Stimulated activated CD8-positive, alpha-beta memory T cell treated with anti-CD3 and anti-CD28 coated beads, Interleukin-4, amount 100 ng/mL, for 24 hours (primary cell): ENCODE results near the gene FXYD2.
"Not testable (repeated sequence)": the region's sequence is repeated elsewhere in the genome, so short reads cannot be mapped to it uniquely, and the experiment has no call there.

Experiments
- DNase-seq: peaks from one replicate; pipeline ENCODE4 v3.0.0-alpha.2; 2020; ENCODE audit warnings: low read depth

The FXYD2 gene

GRCh38 chr11:117820516-117820915, 4.0 kb downstream of the FXYD2 start:
- no peak for DNase-seq

GRCh38 chr11:117820071-117820470, 4.5 kb downstream of the FXYD2 start:
- DNase-seq, result no peak

- no peak for DNase-seq
These were observed 5.2 kb downstream of the FXYD2 start for GRCh38 chr11:117819096-117820040.

DNA sequence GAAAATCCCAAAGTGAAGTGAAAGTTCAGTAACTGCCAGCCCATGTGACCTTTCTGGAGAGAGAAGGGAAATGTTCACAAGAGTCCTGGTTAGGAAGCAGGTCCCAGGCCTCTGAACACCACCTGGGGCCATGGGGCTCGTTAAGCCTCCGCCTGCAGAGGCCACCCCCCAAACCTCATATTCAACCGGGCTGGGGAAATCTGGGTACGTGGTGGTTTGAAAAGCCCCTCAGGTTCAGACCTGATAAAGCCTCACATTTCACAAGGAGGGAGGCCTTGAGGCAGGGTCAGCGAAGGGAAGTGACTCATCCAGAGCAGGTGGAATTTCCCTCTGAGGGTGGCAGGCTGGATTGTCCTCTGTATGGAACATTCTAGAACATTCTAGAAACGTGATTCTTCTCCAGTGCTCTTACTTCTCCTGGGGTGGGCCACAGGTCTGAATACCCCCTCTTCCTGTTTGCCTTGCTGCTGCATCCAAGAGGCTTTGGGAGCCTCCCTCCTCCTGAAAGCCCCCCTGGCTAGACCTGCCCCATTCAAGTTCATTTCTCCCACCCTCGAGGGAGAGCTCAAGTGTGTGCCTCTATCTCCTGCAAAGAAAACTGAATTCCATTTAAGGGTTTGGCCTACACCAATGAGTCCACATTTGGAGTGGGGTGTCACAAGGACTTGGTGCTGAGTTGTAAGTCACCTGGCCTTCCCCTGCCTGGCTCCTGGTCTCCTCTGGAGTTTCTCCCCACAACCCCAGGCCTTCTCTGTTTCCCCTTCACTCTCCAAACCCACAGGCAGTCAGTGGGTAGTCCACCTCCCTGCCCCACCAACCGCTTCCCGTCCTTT, 6.3 kb downstream of the FXYD2 start:
- DNase-seq, result no peak

DNA sequence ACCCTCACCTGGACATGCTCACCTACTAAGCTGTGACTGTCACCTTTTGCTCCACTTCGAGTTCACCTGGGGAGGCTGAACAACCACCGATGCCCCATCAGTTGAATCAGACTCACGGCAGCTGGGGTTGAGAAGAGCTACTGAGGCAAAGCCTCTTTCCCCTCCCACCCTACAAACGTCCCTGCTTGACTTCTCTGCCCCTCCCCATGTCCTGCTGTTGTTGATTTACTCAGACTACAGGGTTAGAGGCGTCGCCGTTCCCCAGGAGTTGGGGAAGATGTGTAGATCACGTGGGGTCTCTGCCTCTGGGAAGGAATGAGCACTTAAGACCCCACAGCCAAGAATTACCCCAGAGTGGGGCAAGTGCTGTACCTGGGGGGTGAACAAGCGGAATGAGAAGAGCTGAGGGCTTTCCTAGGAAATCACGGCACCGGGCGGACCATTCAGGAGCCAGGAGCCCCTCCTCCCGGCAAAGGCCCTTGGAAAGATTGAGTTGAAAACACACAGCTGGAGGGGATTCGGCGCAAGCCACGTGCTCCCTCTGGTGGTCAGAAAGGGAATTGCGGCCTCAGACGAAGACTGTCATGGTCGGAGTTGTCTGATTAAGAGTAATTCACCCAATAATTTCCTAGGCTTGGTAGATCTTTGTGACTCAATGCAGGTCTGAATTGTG, 7.0 kb downstream of the FXYD2 start:
- DNase-seq, result peak; percentile 80

DNA sequence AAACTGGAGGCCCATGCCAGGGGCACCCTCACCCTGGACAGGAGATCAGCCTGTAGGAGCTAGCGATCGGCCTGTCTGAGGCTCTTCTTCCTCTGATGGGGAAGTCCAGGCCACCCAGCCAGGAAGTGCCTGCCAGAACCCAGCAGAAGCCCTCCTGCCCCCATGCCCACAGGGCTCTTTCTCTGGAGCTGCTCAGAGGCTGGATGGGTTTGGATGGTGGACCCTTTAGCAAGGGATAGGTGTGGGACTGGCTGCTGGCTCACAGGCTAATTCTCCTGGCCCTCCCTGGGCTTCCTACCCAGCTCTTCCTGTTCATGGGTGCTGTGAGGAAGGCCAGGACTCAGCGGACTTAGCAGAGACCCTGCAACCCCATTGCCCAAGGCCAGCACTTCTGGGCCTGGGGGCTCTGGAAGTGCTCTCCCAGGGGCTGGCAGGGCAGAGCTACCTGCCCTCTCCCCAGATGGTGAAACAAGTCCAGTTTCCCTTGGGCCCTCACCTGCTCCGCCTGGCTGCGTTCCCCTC, 7.6 kb downstream of the FXYD2 start:
- no peak for DNase-seq

DNA sequence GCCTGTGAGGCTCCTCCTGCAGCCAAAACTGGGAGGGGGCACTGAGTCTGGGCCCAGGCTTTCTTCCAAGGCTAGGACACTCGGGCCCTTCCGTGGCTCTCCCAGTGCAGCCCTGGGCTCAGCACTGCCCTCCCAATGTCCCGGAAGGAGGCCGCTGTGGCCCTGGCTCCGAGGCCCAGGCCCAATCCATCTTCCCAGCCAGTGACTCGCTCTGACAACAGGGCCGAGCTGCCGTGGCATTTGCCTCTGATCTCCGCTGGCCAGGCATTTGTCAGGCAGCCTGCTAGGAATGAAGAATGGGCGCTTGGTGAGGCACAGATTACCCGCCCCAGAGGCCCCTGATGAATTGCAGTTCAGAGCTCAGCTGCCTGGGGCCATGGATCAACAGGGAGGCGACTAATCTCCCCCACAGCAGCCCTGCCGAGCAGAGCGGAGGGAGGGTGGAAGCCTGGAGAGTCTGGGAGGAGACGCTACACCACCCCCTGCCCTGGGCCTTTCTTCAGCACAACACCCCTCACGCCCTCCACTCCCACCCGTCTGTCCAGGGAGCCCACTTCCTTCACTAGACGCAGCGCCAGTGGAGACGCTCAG, 8.3 kb downstream of the FXYD2 start:
- no peak for DNase-seq

DNA sequence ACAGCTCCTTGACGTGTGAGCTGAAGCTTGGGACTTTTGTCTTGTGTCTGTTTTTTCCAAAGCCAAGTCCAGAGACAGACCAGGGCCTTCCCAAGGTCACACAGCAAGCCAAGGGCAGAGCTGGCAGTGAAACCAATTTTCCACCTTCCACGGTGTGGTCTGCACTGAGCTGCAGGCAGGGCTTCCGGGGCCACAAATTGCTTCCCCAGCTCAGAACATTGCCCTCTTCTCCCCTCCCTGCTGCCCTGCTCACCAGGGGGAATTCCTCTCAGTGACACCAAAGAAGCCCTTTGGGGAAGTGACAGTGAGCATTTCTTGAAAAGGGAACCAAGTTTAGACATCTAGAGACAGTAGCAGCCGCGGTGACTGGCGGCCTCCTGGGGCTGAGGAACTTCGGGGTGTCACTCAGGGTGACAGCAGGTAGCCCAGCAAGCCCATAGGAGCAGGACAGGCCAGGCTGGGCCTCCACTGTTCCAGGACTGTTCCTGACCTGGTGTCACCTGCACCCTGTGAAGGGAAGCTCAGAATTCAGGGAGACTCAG, 9.2 kb downstream of the FXYD2 start:
- peak; percentile 45 for DNase-seq

GRCh38 chr11:117814766-117815261, 9.7 kb downstream of the FXYD2 start:
- peak; percentile 71 for DNase-seq

- no peak for DNase-seq
These were observed 10.3 kb downstream of the FXYD2 start for GRCh38 chr11:117814204-117814765.

GRCh38 chr11:117810056-117810451, 14.5 kb downstream of the FXYD2 start:
- DNase-seq, result not testable (repeated sequence)

GRCh38 chr11:117809236-117810055, 15.1 kb downstream of the FXYD2 start:
- DNase-seq, result no peak

DNA sequence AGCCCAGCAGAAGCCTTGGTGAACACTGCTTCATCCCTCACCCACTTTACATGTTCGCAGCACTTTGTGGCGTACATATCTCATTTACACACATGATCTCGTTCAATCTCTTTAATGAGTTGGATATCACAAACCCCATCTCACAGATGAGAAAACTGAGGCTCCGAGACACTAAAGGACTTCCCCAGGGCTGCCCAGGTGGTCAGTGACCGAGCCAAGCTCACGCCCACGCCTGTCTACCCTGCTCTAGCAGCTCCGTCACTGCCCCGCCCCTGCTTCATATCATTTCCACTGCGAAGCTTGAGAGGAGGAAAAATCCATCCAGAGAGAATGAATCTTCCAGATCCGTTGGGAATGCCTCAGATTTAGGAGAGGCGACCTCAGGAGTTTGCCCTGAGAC, 15.8 kb downstream of the FXYD2 start:
- no peak for DNase-seq

GRCh38 chr11:117807482-117808327, 16.8 kb downstream of the FXYD2 start:
- no peak for DNase-seq

GRCh38 chr11:117806846-117807245, 17.7 kb downstream of the FXYD2 start:
- no peak for DNase-seq

- no peak for DNase-seq
These were observed 19.5 kb downstream of the FXYD2 start for GRCh38 chr11:117805045-117805444.

GRCh38 chr11:117803896-117804295, 20.6 kb downstream of the FXYD2 start:
- no peak for DNase-seq

GRCh38 chr11:117799634-117800033, 24.9 kb downstream of the FXYD2 start:
- no peak for DNase-seq
